Gastrocnemius medialis (tissue), 4 donors: ENCODE data around the gene MS4A8. TPM values are rescaled to one million over a fixed set of nuclear protein-coding genes. Genes with fewer than 3 reads are reported as not detected.

Source experiments
- ATAC-seq, 2 donors: fragments of 150-250 bp; one replicate each; pipeline ENCODE4 v1.9.1; 2016
- DNase-seq, 2 donors: peaks; one replicate each; pipeline ENCODE4 v3.0.0-alpha.2; 2019
- H3K27ac ChIP-seq, 4 donors: fragments of 200-600 bp; sonication (generic); 1 replicate in 1 of 4; 2 replicates in 3 of 4; pipeline ENCODE4 v1.5.1; 2016 to 2018; ENCODE audit warnings: mild to moderate bottlenecking in 2 of 4, moderate library complexity in 1 of 4
- H3K27me3 ChIP-seq, 3 donors: fragments of 200-600 bp; sonication (generic) in 2 of 3; 1 replicate in 1 of 3; 2 replicates in 2 of 3; pipeline versions ENCODE4 v1.5.1 to v1.6.0; 2016 to 2019; ENCODE audit warnings: mild to moderate bottlenecking in 1 of 3, moderate library complexity in 1 of 3
- H3K36me3 ChIP-seq, 2 donors: fragments of 200-600 bp; sonication (generic) in 1 of 2; one replicate each; pipeline ENCODE4 v1.5.1; 2017 to 2018
- H3K4me1 ChIP-seq, 2 donors: fragments of 200-600 bp; sonication (generic) in 1 of 2; one replicate each; pipeline ENCODE4 v1.5.1; 2016 to 2017; ENCODE audit warnings: mild to moderate bottlenecking in 2 of 2
- H3K4me3 ChIP-seq, 4 donors: fragments of 200-600 bp; sonication (generic) in 3 of 4; 1 replicate in 1 of 4; 2 replicates in 3 of 4; pipeline ENCODE4 v1.5.1; 2016 to 2019; ENCODE audit warnings: mild to moderate bottlenecking in 2 of 4
- H3K9me3 ChIP-seq, 3 donors: fragments of 200-600 bp; sonication (generic) in 2 of 3; 1 replicate in 1 of 3; 2 replicates in 2 of 3; pipeline ENCODE4 v1.5.1; 2016 to 2019
- CTCF ChIP-seq, 5 experiments: fragments of 450-650 bp in 3 of 5; fragments of 200-600 bp in 2 of 5; sonication (generic) in 2 of 5; IDR thresholded peaks in 4 of 5; conservative IDR thresholded peaks in 1 of 5; 1 replicate in 4 of 5; 2 replicates in 1 of 5; pipeline ENCODE4 v1.5.1; 2016 to 2019; ENCODE audit warnings: antibody characterized with exemption in 5 of 5, mild to moderate bottlenecking in 3 of 5, moderate library complexity in 3 of 5
- POLR2A ChIP-seq, 2 donors: fragments of 450-650 bp; IDR thresholded peaks; one replicate each; pipeline ENCODE4 v1.6.1; 2017; ENCODE audit warnings: antibody characterized with exemption in 2 of 2, mild to moderate bottlenecking in 2 of 2, moderate library complexity in 2 of 2
- in situ Hi-C, 4 donors: fragments of 200-750 bp; cut with MboI; loops; one replicate each; pipeline versions ENCODE4 v1.15.0 to v1.8.0; 2017; ENCODE audit warnings: low sequenced_read_pairs in 4 of 4
- intact Hi-C: fragments of 100-400 bp; cut with DNase I; formaldehyde crosslinking; loops from one replicate; pipeline ENCODE4 v1.15.1; 2023; ENCODE audit warnings: low total_unique reads
- total RNA-seq, 4 donors: library from RNA; depleted of rRNA; stranded (reverse); fragments of >200 nt; gene quantifications; one replicate each; pipeline versions ENCODE4 v1.1.0 to v1.2.3, GENCODE V29; 2016

MS4A8 gene
- total RNA-seq, 4 donors from 2014 or later = 0.36 to 0.44 TPM; not detected in 2

GRCh38 chr11:60734279-60734678 lies 34.9 kb downstream of the MS4A8 start:
- Histone ChIP-seq H3K27me3 (no peaks in the 10 kb centered on the region), H3K4me3 (no peak overlapping the region), H3K36me3 (no peaks in the 10 kb centered on the region), H3K9me3 (no peaks in the 10 kb centered on the region), H3K4me1 (no peaks in the 10 kb centered on the region), H3K27ac (no peak overlapping the region)
- in situ Hi-C loops (no loop called here), intact Hi-C loops (no loop called here)
- DNase-seq (no peak), ATAC-seq (no peak)
- no peak for TF ChIP-seq CTCF (IDR thresholded peaks at IDR 0.05 in 4 of 5, conservative IDR thresholded peaks at IDR 0.05 in 1 of 5)
- no peak for TF ChIP-seq POLR2A (IDR thresholded peaks at IDR 0.05)

- H3K36me3 ChIP-seq = no peaks in the 10 kb centered on the region
- no peaks in the 10 kb centered on the region for H3K27me3 ChIP-seq
- in situ Hi-C loops = no loop called here
- no peaks in the 10 kb centered on the region for H3K9me3 ChIP-seq
- no peak overlapping the region for H3K27ac ChIP-seq
- ATAC-seq = no peak
- H3K4me3 ChIP-seq = no peak overlapping the region
- no peak for DNase-seq
- H3K4me1 ChIP-seq = no peaks in the 10 kb centered on the region
- TF ChIP-seq POLR2A (IDR thresholded peaks at IDR 0.05) (no peak), CTCF (IDR thresholded peaks at IDR 0.05 in 4 of 5, conservative IDR thresholded peaks at IDR 0.05 in 1 of 5) (no peak)
- intact Hi-C loops = no loop called here
Measured at GRCh38 chr11:60739114-60739513, 39.7 kb downstream of the MS4A8 start.

- intact Hi-C loops (no loop called here), in situ Hi-C loops (no loop called here)
- no peak overlapping the region for H3K4me3 ChIP-seq
- H3K27me3 ChIP-seq = no peaks in the 10 kb centered on the region
- ATAC-seq = no peak
- no peak overlapping the region for H3K27ac ChIP-seq
- H3K9me3 ChIP-seq = no peaks in the 10 kb centered on the region
- H3K4me1 ChIP-seq = no peaks in the 10 kb centered on the region
- DNase-seq = no peak
- TF ChIP-seq POLR2A (IDR thresholded peaks at IDR 0.05) = no peak
- no peak for TF ChIP-seq CTCF (IDR thresholded peaks at IDR 0.05 in 4 of 5, conservative IDR thresholded peaks at IDR 0.05 in 1 of 5)
- no peaks in the 10 kb centered on the region for H3K36me3 ChIP-seq
Measured at GRCh38 chr11:60740573-60740972, 41.2 kb downstream of the MS4A8 start.

- DNase-seq = no peak
- Histone ChIP-seq H3K4me1 (no peaks in the 10 kb centered on the region), H3K4me3 (no peak overlapping the region), H3K27ac (no peak overlapping the region), H3K9me3 (no peaks in the 10 kb centered on the region), H3K36me3 (no peaks in the 10 kb centered on the region), H3K27me3 (no peaks in the 10 kb centered on the region)
- no peak for ATAC-seq
- in situ Hi-C loops (no loop called here), intact Hi-C loops (no loop called here)
- TF ChIP-seq POLR2A (IDR thresholded peaks at IDR 0.05) = no peak
- TF ChIP-seq CTCF (IDR thresholded peaks at IDR 0.05 in 4 of 5, conservative IDR thresholded peaks at IDR 0.05 in 1 of 5) = no peak
Measured at GRCh38 chr11:60741421-60741820, 42.0 kb downstream of the MS4A8 start.

- Histone ChIP-seq H3K9me3 (no peaks in the 10 kb centered on the region), H3K4me1 (no peaks in the 10 kb centered on the region), H3K27ac (no peak overlapping the region), H3K36me3 (no peaks in the 10 kb centered on the region), H3K27me3 (no peaks in the 10 kb centered on the region), H3K4me3 (no peak overlapping the region)
- TF ChIP-seq POLR2A (IDR thresholded peaks at IDR 0.05) (no peak), CTCF (IDR thresholded peaks at IDR 0.05 in 4 of 5, conservative IDR thresholded peaks at IDR 0.05 in 1 of 5) (no peak)
- intact Hi-C loops (no loop called here), in situ Hi-C loops (no loop called here)
- ATAC-seq (no peak), DNase-seq (no peak)
Measured at GRCh38 chr11:60743058-60743457, 43.6 kb downstream of the MS4A8 start.
